Fibroblast of skin of abdomen (primary cell): ENCODE results near the gene UBE2E2.

Source experiments
- DNase-seq: peaks from one replicate; pipeline ENCODE4 v3.0.0-alpha.2; 2013

UBE2E2 gene

GRCh38 chr3:23485922-23486321 lies 282.8 kb downstream of the UBE2E2 start:
- no peak for DNase-seq

GRCh38 chr3:23487015-23487414 lies 283.9 kb downstream of the UBE2E2 start:
- DNase-seq, result no peak

- DNase-seq, result no peak
Observed at GRCh38 chr3:23488618-23489017, 285.5 kb downstream of the UBE2E2 start.

GRCh38 chr3:23489300-23490158 lies 286.4 kb downstream of the UBE2E2 start:
- peak; percentile 49 for DNase-seq

- DNase-seq, result peak; percentile 44
Observed at GRCh38 chr3:23490459-23490858, 287.3 kb downstream of the UBE2E2 start.

- DNase-seq, result no peak
Observed at GRCh38 chr3:23492057-23492456, 288.9 kb downstream of the UBE2E2 start.

GRCh38 chr3:23493889-23494288 lies 290.8 kb downstream of the UBE2E2 start:
- DNase-seq, result no peak

- no peak for DNase-seq
Observed at GRCh38 chr3:23494967-23495366, 291.8 kb downstream of the UBE2E2 start.

GRCh38 chr3:23495507-23495906 lies 292.4 kb downstream of the UBE2E2 start:
- peak; percentile 13 for DNase-seq

GRCh38 chr3:23496165-23496564 lies 293.0 kb downstream of the UBE2E2 start:
- DNase-seq, result no peak

GRCh38 chr3:23497156-23497555 lies 294.0 kb downstream of the UBE2E2 start:
- DNase-seq, result no peak

GRCh38 chr3:23501201-23501802 lies 298.2 kb downstream of the UBE2E2 start:
- DNase-seq, result no peak

- DNase-seq, result no peak
Observed at GRCh38 chr3:23508464-23508863, 305.3 kb downstream of the UBE2E2 start.

- no peak for DNase-seq
Observed at GRCh38 chr3:23518441-23518840, 315.3 kb downstream of the UBE2E2 start.

- DNase-seq, result no peak
Observed at GRCh38 chr3:23519314-23520208, 316.4 kb downstream of the UBE2E2 start.

- no peak for DNase-seq
Observed at GRCh38 chr3:23527326-23527725, 324.2 kb downstream of the UBE2E2 start.

- no peak for DNase-seq
Observed at GRCh38 chr3:23533596-23533995, 330.5 kb downstream of the UBE2E2 start.

GRCh38 chr3:23533996-23534395 lies 330.9 kb downstream of the UBE2E2 start:
- no peak for DNase-seq

- DNase-seq, result no peak
Observed at GRCh38 chr3:23537101-23537551, 334.0 kb downstream of the UBE2E2 start.

GRCh38 chr3:23539185-23539584 lies 336.1 kb downstream of the UBE2E2 start:
- no peak for DNase-seq

- DNase-seq, result no peak
Observed at GRCh38 chr3:23540600-23540999, 337.5 kb downstream of the UBE2E2 start.

- no peak for DNase-seq
Observed at GRCh38 chr3:23542079-23542478, 339.0 kb downstream of the UBE2E2 start.

- DNase-seq, result no peak
Observed at GRCh38 chr3:23546181-23546580, 343.1 kb downstream of the UBE2E2 start.
